ENCODE data around the gene GNB4. TPM values are rescaled to one million over a fixed set of nuclear protein-coding genes. Genes with fewer than 3 reads are reported as not detected.

The GNB4 gene
- total and polyA plus RNA-seq, 2 of the 8 experiments (the other 6 are each of a cell fraction or from before 2014, with no cell fraction given), result 13.4 to 29.2 TPM

DNA sequence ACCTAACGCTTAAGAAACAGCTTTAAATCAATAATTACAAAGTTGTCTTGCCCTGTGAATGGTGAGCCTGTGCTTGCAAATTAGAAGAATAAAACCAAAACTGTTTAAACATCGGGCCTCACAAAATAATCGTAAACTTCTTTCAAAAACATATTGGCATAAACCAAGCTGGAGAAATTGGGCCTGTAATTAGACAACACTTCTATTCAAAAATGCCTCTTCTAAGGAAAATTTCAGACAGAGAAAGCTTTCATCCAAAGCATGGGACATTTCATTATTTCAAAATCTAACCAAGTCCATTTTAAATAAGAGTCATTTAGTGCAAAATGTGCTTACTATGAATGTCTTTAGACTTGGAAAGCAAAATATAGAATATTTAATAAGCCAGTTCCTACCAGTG is 35.5 kb upstream of the GNB4 start:
- Histone ChIP-seq H3K27ac (ENCODE audit: low read depth, low read length) (no peak overlapping the region), H3K9me3 (ENCODE audit: insufficient read depth in 2 of 2, low read depth in 1 of 2, low read length in 1 of 2) (no peaks in the 10 kb centered on the region; a peak in 1 of 4 replicates), H2AFZ (ENCODE audit: low read length) (no peak overlapping the region), H3K18ac (ENCODE audit: extremely low read depth, low read length) (no peak overlapping the region), H3K14ac (ENCODE audit: insufficient read length) (no peak overlapping the region), H2AK5ac (ENCODE audit: low read depth, low read length) (no peak overlapping the region), H2BK12ac (ENCODE audit: low read depth, low read length) (no peak overlapping the region), H4K5ac (ENCODE audit: insufficient read length, low read depth, low read length) (no peak overlapping the region), H2BK5ac (ENCODE audit: low read depth, low read length) (no peak overlapping the region), H3K9ac (replicated peaks in 1 of 4; ENCODE audit: extremely low read depth in 1 of 4, low read depth in 3 of 4, low read length in 3 of 4) (no peak overlapping the region), H4K8ac (ENCODE audit: extremely low read depth, insufficient read depth, low read length) (no peak overlapping the region), H3K36me3 (ENCODE audit: control insufficient read depth in 2 of 4, insufficient read depth in 4 of 4, low read length in 3 of 4) (no peaks in the 10 kb centered on the region), H4K91ac (replicated peaks; ENCODE audit: insufficient read length, low read length) (no peak overlapping the region), H3K23me2 (ENCODE audit: low read depth, low read length) (no peaks in the 10 kb centered on the region), H2BK120ac (replicated peaks; ENCODE audit: low read depth, low read length) (no peak overlapping the region), H3K79me1 (ENCODE audit: low read depth, low read length) (no peaks in the 10 kb centered on the region), H3K4me2 (ENCODE audit: insufficient read depth in 1 of 2, low read depth in 2 of 2, low read length in 2 of 2) (no peak overlapping the region), H3K27me3 (replicated peaks in 1 of 4; ENCODE audit: control insufficient read depth in 3 of 4, extremely low read depth in 1 of 4, insufficient read depth in 3 of 4, low read length in 3 of 4) (no peaks in the 10 kb centered on the region), H2BK15ac (ENCODE audit: low read length) (no peak overlapping the region), H2BK20ac (ENCODE audit: low read length) (no peak overlapping the region), H3K56ac (replicated peaks; ENCODE audit: insufficient read length, low read depth, low read length) (no peak overlapping the region), H3K4me3 (ENCODE audit: extremely low read depth in 1 of 4, insufficient read depth in 2 of 4, low read depth in 3 of 4, low read length in 4 of 4) (no peak overlapping the region), H3K23ac (ENCODE audit: insufficient read length) (no peak overlapping the region), H3K79me2 (ENCODE audit: control insufficient read depth in 1 of 2, insufficient read depth in 2 of 2, low read length in 2 of 2) (no peaks in the 10 kb centered on the region), H3K4ac (replicated peaks; ENCODE audit: insufficient read length, low read depth, low read length) (no peak overlapping the region), H4K20me1 (replicated peaks in 1 of 2; ENCODE audit: control insufficient read depth in 1 of 2, insufficient read depth in 2 of 2, low read length in 2 of 2) (no peaks in the 10 kb centered on the region), H3K4me1 (replicated peaks in 1 of 4; ENCODE audit: control insufficient read depth in 3 of 4, insufficient read depth in 4 of 4, low read length in 3 of 4) (no peaks in the 10 kb centered on the region)
- TF ChIP-seq SIN3A (conservative IDR thresholded peaks at IDR 0.05 in 1 of 2, IDR thresholded peaks at IDR 0.05 in 1 of 2; ENCODE audit: low read depth in 1 of 2, low read length in 2 of 2) (no peak), FOSL1 (IDR thresholded peaks at IDR 0.05; ENCODE audit: insufficient read depth, low read depth, low read length) (no peak), CEBPB (IDR thresholded peaks at IDR 0.05; ENCODE audit: low read depth, low read length) (no peak), TBP (IDR thresholded peaks at IDR 0.05; ENCODE audit: low read depth, low read length) (no peak), POLR2AphosphoS5 (IDR thresholded peaks at IDR 0.05; ENCODE audit: low read depth, low read length) (no peak), CBX5 (IDR thresholded peaks at IDR 0.05; ENCODE audit: low read depth, low read length) (no peak), KDM4A (IDR thresholded peaks at IDR 0.05; ENCODE audit: low read depth, low read length, severe bottlenecking) (no peak)
- WGBS, 2 experiments (ENCODE audit: extremely low coverage in 1 of 2, insufficient coverage in 1 of 2, insufficient read length in 1 of 2, insufficient replicate concordance in 2 of 2, low coverage in 1 of 2, low lambda C conversion rate in 2 of 2, missing lambda C conversion rate in 1 of 2), result 93% methylated on average over 3 of the region's 3 CpGs; no CpG with 5 or more reads in 1 of the 2 experiments
- DNase-seq (ENCODE audit: low read depth in 1 of 2, low spot score in 2 of 2) (no peak), FAIRE-seq (no peak)
- POLR2A ChIA-PET (ENCODE audit: partially characterized antibody), result no interaction called here
- CTCF ChIA-PET (ENCODE audit: partially characterized antibody), result interaction anchor here (1.0 to 1.4 kb wide), 3 partner anchors 20 to 163 kb away, joined by 3 read pairs; no protein-coding TSS in a partner anchor

Data from H1 (cell line).